ENCODE measurements around the gene EPS8.
"Not testable (repeated sequence)": the region's sequence is repeated elsewhere in the genome, so short reads cannot be mapped to it uniquely, and the experiment has no call there.

DNA sequence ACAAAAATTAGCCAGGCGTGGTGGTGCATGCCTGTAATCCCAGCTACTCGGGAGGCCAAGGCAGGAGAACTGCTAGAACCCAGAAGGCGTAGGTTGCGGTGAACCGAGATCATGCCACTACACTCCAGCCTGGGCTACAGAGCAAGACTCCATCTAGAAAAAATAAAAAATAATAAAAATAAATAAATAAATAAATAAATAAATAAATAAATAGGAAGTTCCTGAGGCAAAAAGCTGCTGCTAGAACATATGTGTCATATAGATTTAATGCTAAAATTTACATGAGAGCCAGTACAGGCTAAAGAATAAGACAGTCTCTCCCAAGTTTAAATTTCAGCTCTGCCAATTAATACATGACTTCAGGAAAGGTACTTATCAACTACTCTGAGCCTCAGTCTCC, 48.8 kb downstream of the EPS8 start:
- TF ChIP-seq, protein P1, sequence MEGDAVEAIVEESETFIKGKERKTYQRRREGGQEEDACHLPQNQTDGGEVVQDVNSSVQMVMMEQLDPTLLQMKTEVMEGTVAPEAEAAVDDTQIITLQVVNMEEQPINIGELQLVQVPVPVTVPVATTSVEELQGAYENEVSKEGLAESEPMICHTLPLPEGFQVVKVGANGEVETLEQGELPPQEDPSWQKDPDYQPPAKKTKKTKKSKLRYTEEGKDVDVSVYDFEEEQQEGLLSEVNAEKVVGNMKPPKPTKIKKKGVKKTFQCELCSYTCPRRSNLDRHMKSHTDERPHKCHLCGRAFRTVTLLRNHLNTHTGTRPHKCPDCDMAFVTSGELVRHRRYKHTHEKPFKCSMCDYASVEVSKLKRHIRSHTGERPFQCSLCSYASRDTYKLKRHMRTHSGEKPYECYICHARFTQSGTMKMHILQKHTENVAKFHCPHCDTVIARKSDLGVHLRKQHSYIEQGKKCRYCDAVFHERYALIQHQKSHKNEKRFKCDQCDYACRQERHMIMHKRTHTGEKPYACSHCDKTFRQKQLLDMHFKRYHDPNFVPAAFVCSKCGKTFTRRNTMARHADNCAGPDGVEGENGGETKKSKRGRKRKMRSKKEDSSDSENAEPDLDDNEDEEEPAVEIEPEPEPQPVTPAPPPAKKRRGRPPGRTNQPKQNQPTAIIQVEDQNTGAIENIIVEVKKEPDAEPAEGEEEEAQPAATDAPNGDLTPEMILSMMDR (IDR thresholded peaks at IDR 0.05; ENCODE audit: borderline replicate concordance, extremely low read depth, low read length, poor library complexity, severe bottlenecking) = not testable (repeated sequence)
- TF ChIP-seq EZH2 (IDR thresholded peaks at IDR 0.05; ENCODE audit: borderline replicate concordance, low read depth, low read length, severe bottlenecking) = not testable (repeated sequence)

All from DND-41 (cell line).